ENCODE data around the gene TMEM204.
"Not testable (repeated sequence)": the region's sequence is repeated elsewhere in the genome, so short reads cannot be mapped to it uniquely, and the experiment has no call there.

The TMEM204 gene

GRCh38 chr16:1571012-1571671, 37.7 kb downstream of the TMEM204 start:
- Mint-ChIP-seq H3K36me3 (ENCODE audit: insufficient read depth) (no peaks in the 10 kb centered on the region), H3K9me3 (no peaks in the 10 kb centered on the region), H3K27me3 (peaks cover 0 to 7% of the 10 kb centered on the region in 2 donors), H3K4me1 (ENCODE audit: low read depth in 2 of 2) (no peaks in the 10 kb centered on the region), H3K4me3 (no peak overlapping the region), H3K27ac (peak overlapping the region in 1 of 2 donors; percentile 22)
- ATAC-seq (replicated peaks) (no peak), DNase-seq (no peak)

DNA sequence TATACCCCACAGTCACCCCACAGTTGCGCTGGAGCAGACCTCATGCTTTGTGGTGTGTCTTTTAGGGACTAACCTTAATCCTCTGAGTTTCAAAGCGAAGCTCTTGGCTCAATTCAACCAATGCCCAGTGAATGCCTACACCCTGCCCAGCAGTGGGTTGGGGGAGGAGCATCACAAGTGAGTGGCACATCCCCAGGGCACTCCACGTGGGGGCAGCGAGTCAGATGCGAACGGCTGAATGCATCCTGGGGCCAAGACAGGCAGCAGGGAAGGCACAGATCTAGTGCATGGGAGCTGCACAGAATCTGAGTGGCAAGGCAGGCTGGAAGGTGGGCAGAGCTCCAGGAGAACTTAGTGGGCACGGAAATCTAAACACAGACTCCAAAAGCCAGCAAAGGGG, 39.2 kb downstream of the TMEM204 start:
- H3K36me3 Mint-ChIP-seq (ENCODE audit: insufficient read depth): no peaks in the 10 kb centered on the region
- no peaks in the 10 kb centered on the region for H3K4me1 Mint-ChIP-seq (ENCODE audit: low read depth in 2 of 2)
- no peak for DNase-seq
- H3K27me3 Mint-ChIP-seq: no peaks in the 10 kb centered on the region
- no peak overlapping the region for H3K4me3 Mint-ChIP-seq
- no peak for ATAC-seq (replicated peaks)
- no peaks in the 10 kb centered on the region for H3K9me3 Mint-ChIP-seq
- H3K27ac Mint-ChIP-seq: peak overlapping the region in 1 of 2 donors; percentile 8

DNA sequence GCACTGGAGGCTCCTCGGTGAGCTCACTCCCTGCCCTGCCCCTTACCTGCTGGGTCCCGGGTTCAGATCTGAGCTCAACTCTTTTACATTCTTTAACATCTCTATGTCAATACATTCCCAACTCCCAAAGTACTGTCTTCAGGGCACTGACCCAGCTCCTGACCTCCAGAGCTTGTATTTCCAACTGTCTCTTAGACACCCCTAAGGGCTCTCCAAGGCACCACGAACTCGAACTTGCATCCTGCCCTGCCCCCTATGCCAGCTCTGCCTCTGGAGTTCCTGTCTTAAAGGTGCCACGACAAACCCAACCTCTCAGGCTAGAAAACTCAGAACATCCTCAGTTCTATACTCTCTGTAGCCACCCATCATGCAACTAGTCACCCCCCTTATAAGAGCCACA, 39.8 kb downstream of the TMEM204 start:
- Mint-ChIP-seq H3K27me3 (no peaks in the 10 kb centered on the region), H3K4me3 (no peak overlapping the region), H3K36me3 (ENCODE audit: insufficient read depth) (no peaks in the 10 kb centered on the region), H3K4me1 (ENCODE audit: low read depth in 2 of 2) (no peaks in the 10 kb centered on the region), H3K9me3 (no peaks in the 10 kb centered on the region), H3K27ac (no peak overlapping the region)
- no peak for DNase-seq
- no peak for ATAC-seq (replicated peaks)

DNA sequence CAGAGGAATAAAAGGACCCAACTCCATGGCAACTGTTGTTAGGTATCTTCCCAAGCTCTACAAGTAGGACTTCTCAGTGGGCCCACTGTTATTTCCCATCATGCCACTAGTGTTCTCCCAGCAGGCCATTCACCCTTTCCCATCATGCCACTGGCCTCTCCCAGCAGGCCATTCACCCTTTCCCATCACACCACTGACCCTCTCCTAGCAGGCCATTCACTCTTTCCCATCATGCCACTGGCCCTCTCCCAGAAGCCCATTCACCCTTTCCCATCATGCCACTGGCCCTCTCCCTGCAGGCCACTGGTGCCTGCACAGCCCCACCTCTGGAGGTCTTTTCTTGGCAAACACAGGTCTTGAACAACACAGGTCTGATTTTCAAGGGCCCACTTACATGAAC, 42.1 kb downstream of the TMEM204 start:
- Mint-ChIP-seq H3K9me3 (no peaks in the 10 kb centered on the region), H3K27me3 (no peaks in the 10 kb centered on the region)
- no peak for ATAC-seq (replicated peaks)

GRCh38 chr16:1579214-1579613, 45.7 kb downstream of the TMEM204 start:
- Mint-ChIP-seq H3K9me3 (no peaks in the 10 kb centered on the region), H3K36me3 (ENCODE audit: insufficient read depth) (no peaks in the 10 kb centered on the region), H3K27me3 (no peaks in the 10 kb centered on the region), H3K4me1 (ENCODE audit: low read depth in 2 of 2) (no peaks in the 10 kb centered on the region), H3K4me3 (no peak overlapping the region), H3K27ac (no peak overlapping the region)
- ATAC-seq (replicated peaks) (peak; percentile 36), DNase-seq (no peak)

More for the DNA sequence above, 42.1 kb downstream of the TMEM204 start:
- Mint-ChIP-seq H3K27ac (no peak overlapping the region), H3K36me3 (ENCODE audit: insufficient read depth) (no peaks in the 10 kb centered on the region), H3K4me1 (ENCODE audit: low read depth in 2 of 2) (no peaks in the 10 kb centered on the region), H3K4me3 (no peak overlapping the region)
- DNase-seq: no peak

DNA sequence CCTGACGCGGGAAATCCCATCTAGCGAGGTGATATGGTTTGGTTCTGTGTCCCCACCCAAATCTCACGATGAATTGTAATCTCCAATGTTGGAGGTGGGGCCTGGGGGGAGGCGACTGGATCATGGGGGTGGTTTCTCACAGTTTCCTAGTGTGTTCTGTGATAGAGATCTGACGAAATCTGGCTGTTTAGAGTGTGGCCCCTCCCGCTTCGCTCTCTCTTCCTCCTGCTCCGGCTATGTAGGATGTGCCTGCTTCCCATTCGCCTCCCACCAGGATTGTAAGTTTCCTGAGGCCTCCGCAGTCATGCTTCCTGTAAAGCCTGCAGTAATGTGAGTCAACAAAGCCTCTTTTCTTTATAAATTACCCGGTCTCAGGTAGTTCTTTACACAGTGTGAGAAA, 46.8 kb downstream of the TMEM204 start:
- Mint-ChIP-seq H3K9me3 (no peaks in the 10 kb centered on the region), H3K4me1 (ENCODE audit: low read depth in 2 of 2) (no peaks in the 10 kb centered on the region), H3K4me3 (no peak overlapping the region), H3K27me3 (no peaks in the 10 kb centered on the region), H3K36me3 (ENCODE audit: insufficient read depth) (no peaks in the 10 kb centered on the region), H3K27ac (no peak overlapping the region)
- no peak for DNase-seq
- ATAC-seq (replicated peaks): no peak

- no peak for DNase-seq
- no peaks in the 10 kb centered on the region for H3K4me1 Mint-ChIP-seq (ENCODE audit: low read depth in 2 of 2)
- ATAC-seq (replicated peaks): no peak
- H3K9me3 Mint-ChIP-seq: no peaks in the 10 kb centered on the region
- H3K36me3 Mint-ChIP-seq (ENCODE audit: insufficient read depth): peaks cover 4% of the 10 kb centered on the region
- H3K4me3 Mint-ChIP-seq: no peak overlapping the region
- peak overlapping the region in 1 of 2 donors; percentile 0 for H3K27ac Mint-ChIP-seq
- H3K27me3 Mint-ChIP-seq: no peaks in the 10 kb centered on the region
Observed at GRCh38 chr16:1580956-1581355, 47.5 kb downstream of the TMEM204 start.

DNA sequence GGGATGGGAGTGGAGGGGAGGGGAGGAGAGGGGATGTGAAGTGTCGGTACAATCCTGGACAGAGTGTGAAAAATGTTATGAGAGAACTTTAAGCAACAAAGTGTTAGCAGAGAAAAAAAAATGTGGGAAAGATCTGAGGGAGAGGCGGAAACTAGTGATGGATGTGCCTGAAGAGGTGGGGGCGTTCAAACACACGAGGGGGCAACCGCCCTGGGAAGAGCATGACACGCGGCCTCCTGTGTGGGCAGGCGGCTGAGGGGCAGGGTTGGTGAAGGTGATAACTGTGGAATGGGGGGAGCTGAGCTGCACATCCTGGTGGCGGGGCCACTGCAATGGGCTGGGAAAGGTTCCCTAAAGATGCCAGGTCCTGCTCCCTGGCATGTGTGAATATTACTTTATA, 48.3 kb downstream of the TMEM204 start:
- H3K4me3 Mint-ChIP-seq: no peak overlapping the region
- DNase-seq (no peak), ATAC-seq (replicated peaks) (no peak)
- H3K36me3 Mint-ChIP-seq (ENCODE audit: insufficient read depth): peaks cover 4% of the 10 kb centered on the region
- no peaks in the 10 kb centered on the region for H3K9me3 Mint-ChIP-seq
- H3K27me3 Mint-ChIP-seq: no peaks in the 10 kb centered on the region
- no peaks in the 10 kb centered on the region for H3K4me1 Mint-ChIP-seq (ENCODE audit: low read depth in 2 of 2)
- peak overlapping the region in 1 of 2 donors; percentile 0 for H3K27ac Mint-ChIP-seq

- Mint-ChIP-seq H3K4me1 (ENCODE audit: low read depth in 2 of 2) (no peaks in the 10 kb centered on the region), H3K9me3 (no peaks in the 10 kb centered on the region), H3K27ac (no peak overlapping the region), H3K4me3 (no peak overlapping the region), H3K27me3 (no peaks in the 10 kb centered on the region), H3K36me3 (ENCODE audit: insufficient read depth) (peaks cover 4% of the 10 kb centered on the region)
- DNase-seq (no peak), ATAC-seq (replicated peaks) (no peak)
Observed at GRCh38 chr16:1583180-1583579, 49.7 kb downstream of the TMEM204 start.

DNA sequence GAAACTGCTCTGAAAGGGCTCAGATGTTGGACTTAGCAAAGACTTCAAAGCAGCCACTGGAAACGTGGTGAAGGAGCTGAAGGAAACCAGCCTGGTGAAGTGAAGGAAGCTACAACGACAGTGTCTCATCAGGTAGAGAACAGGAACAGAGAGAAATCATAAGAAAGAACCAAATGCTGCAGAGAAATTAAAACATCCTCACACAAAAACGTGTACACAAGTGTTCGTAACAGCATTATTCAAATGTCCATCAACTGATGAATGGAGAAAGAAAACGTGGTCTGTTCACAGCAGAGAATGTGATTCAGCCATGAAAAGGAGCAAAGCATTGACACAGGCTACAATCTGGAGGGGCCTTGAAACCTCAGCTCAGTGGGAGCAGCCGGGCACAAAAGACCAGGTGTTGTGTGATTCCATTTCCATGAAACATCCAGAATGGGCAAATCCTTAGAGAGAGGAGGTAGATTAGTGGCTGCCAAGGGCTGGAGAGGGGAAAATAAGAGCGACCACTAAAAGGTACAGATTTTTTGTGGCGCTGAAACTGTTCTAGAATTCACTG, 51.5 kb downstream of the TMEM204 start:
- no peak overlapping the region for H3K4me3 Mint-ChIP-seq
- no peaks in the 10 kb centered on the region for H3K9me3 Mint-ChIP-seq
- H3K36me3 Mint-ChIP-seq (ENCODE audit: insufficient read depth): peaks cover 4% of the 10 kb centered on the region
- no peak overlapping the region for H3K27ac Mint-ChIP-seq
- no peaks in the 10 kb centered on the region for H3K27me3 Mint-ChIP-seq
- no peak for ATAC-seq (replicated peaks)
- DNase-seq: no peak
- no peaks in the 10 kb centered on the region for H3K4me1 Mint-ChIP-seq (ENCODE audit: low read depth in 2 of 2)

- DNase-seq (no peak), ATAC-seq (replicated peaks) (no peak)
- Mint-ChIP-seq H3K27me3 (no peaks in the 10 kb centered on the region), H3K27ac (no peak overlapping the region), H3K9me3 (no peaks in the 10 kb centered on the region), H3K4me1 (ENCODE audit: low read depth in 2 of 2) (no peaks in the 10 kb centered on the region), H3K36me3 (ENCODE audit: insufficient read depth) (peaks cover 4% of the 10 kb centered on the region), H3K4me3 (no peak overlapping the region)
Observed at GRCh38 chr16:1590366-1590765, 56.9 kb downstream of the TMEM204 start.

DNA sequence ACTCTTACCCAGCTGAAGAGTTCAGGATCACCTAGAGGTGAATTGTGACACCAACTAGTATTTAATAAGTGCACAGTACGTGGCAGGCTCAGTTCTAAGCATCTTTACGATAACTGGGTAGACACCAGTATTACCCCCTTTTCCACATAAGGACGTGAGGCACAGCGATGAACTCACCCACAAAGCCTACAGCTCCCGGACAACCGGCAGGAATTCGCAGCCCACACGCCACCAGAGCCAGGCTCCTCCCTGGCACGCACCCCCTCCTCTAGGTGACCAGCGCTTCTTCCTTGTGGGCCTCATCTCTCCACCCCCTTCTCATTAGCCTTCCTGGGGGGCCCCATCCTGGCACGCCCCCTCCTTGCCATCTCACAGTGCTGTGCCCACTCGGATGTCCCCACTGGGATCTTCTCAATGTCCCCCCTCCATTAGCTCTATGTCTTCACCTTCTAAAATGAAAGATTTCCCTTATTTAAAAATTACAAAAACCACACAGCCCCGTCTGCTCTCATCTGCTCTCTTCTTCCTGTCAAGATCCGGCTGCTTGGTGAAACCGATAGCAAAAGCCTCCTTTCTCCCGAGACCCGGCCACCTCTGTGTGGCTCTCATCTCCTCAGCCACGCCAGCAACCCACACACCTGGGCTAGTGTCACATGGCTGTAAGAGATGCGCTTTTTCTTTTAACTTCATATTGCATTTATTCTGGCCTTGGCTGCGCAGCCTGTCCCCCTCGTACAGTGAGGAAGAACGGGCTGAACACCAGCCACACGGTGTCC, 57.7 kb downstream of the TMEM204 start:
- Mint-ChIP-seq H3K9me3 (no peaks in the 10 kb centered on the region), H3K4me3 (no peak overlapping the region), H3K36me3 (ENCODE audit: insufficient read depth) (no peaks in the 10 kb centered on the region), H3K27ac (peak overlapping the region in 1 of 2 donors; percentile 25), H3K4me1 (ENCODE audit: low read depth in 2 of 2) (no peaks in the 10 kb centered on the region), H3K27me3 (no peaks in the 10 kb centered on the region)
- no peak for ATAC-seq (replicated peaks)
- no peak for DNase-seq

DNA sequence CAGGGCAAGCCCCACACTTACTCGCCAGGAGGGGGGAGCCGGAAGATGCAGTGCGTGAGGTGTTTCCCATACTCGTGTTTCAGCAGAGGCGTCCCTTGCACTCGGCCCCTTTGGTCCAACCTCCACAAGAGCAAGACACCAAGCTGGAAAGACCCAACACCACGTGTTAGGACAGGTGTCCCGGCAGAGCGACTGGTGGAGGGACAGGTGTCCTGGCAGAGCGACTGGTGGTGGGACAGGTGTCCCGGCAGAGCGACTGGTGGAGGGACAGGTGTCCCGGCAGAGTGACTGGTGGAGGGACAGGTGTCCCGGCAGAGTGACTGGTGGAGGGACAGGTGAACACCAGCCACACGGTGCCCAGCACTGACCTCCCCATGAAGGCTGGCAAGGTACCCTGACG, 59.0 kb downstream of the TMEM204 start:
- DNase-seq: no peak
- H3K9me3 Mint-ChIP-seq: no peaks in the 10 kb centered on the region
- H3K4me3 Mint-ChIP-seq: no peak overlapping the region
- no peaks in the 10 kb centered on the region for H3K27me3 Mint-ChIP-seq
- no peak for ATAC-seq (replicated peaks)
- no peak overlapping the region for H3K27ac Mint-ChIP-seq
- no peaks in the 10 kb centered on the region for H3K4me1 Mint-ChIP-seq (ENCODE audit: low read depth in 2 of 2)
- H3K36me3 Mint-ChIP-seq (ENCODE audit: insufficient read depth): no peaks in the 10 kb centered on the region

- H3K27me3 Mint-ChIP-seq; DNase-seq; H3K4me1 Mint-ChIP-seq (ENCODE audit: low read depth in 2 of 2); H3K4me3 Mint-ChIP-seq; H3K36me3 Mint-ChIP-seq (ENCODE audit: insufficient read depth); ATAC-seq (replicated peaks); H3K27ac Mint-ChIP-seq; H3K9me3 Mint-ChIP-seq: not testable (repeated sequence)
Observed at GRCh38 chr16:1595511-1595910, 62.0 kb downstream of the TMEM204 start.

All from effector memory CD8-positive, alpha-beta T cell (primary cell).